Measurements from ENCODE around the gene MIOX. TPM values are rescaled to one million over a fixed set of nuclear protein-coding genes. Genes with fewer than 3 reads are reported as not detected.

The MIOX gene
- total and polyA plus RNA-seq, 10 of the 15 experiments (the other 5 are each of a cell fraction or from before 2014, with no cell fraction given), result 0.10 to 0.31 TPM; not detected in 8

DNA sequence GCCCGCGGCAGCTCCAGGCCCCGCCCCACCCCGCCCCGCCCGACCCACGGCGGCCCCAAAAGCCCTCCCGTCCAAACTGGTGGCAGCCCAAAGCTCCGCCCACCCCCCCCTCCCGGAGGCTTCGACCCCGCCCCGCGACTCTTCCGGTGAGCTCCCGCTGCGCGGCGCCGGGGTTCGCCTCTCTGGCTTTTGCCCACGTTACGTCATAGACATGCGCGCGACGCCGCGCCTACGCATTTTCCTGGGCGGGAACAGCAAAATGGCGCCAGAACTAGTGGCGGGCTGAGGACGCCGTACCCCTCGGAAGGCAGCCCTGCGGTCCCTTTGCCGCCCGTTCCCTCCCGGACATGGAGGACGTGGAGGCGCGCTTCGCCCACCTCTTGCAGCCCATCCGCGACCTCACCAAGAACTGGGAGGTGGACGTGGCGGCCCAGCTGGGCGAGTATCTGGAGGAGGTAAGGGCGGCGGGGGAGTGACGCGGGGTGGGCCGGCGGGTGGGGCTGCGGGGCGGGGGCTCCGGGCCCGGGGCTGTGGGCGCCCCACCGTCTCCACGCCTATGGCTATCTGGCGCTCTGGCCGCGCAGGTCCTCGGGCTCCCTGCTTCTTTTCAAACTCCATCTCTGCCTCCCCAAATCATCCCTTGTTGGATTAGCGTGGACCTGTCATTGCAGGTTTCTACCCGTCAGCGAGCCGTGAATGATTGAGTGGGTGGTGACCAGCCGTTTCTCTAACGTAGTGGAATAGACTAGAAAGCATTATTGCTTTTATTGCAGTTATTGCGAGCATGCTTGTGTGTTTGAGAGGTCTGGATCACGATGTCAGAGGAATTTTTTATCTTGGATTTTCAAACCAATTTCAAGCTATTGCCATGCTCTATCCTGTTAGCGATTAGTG lies 21.6 kb downstream of the MIOX start, which contains the start of gene NCAPH2 (continued):
- TF ChIP-seq, protein P1, sequence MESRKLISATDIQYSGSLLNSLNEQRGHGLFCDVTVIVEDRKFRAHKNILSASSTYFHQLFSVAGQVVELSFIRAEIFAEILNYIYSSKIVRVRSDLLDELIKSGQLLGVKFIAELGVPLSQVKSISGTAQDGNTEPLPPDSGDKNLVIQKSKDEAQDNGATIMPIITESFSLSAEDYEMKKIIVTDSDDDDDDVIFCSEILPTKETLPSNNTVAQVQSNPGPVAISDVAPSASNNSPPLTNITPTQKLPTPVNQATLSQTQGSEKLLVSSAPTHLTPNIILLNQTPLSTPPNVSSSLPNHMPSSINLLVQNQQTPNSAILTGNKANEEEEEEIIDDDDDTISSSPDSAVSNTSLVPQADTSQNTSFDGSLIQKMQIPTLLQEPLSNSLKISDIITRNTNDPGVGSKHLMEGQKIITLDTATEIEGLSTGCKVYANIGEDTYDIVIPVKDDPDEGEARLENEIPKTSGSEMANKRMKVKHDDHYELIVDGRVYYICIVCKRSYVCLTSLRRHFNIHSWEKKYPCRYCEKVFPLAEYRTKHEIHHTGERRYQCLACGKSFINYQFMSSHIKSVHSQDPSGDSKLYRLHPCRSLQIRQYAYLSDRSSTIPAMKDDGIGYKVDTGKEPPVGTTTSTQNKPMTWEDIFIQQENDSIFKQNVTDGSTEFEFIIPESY (IDR thresholded peaks at IDR 0.05), result no peak
- TF ChIP-seq MEF2A (IDR thresholded peaks at IDR 0.05; ENCODE audit: insufficient read depth, low read depth, low read length), result 0 out of 2 replicates have a peak, but pooled peaks have one; percentile 17
- peak; percentile 39; the same call in 1 of the 2 replicates for TF ChIP-seq GATAD2B (conservative IDR thresholded peaks at IDR 0.05; ENCODE audit: low read depth)
- TF ChIP-seq TBL1XR1 (IDR thresholded peaks at IDR 0.05; ENCODE audit: low read depth, low read length), result peak; percentile 40; the same call in 1 of the 2 replicates
- TF ChIP-seq SMAD1 (IDR thresholded peaks at IDR 0.05; ENCODE audit: low read depth, partially characterized antibody), result no peak
- TF ChIP-seq CBX3 (IDR thresholded peaks at IDR 0.05; ENCODE audit: borderline replicate concordance, low read depth), result no peak
- peak; percentile 16; the same call in 1 of the 2 replicates for TF ChIP-seq RAD21 (IDR thresholded peaks at IDR 0.05; ENCODE audit: insufficient read depth, low read depth, low read length)
- TF ChIP-seq NFXL1 (IDR thresholded peaks at IDR 0.05; ENCODE audit: borderline replicate concordance), result no peak
- TF ChIP-seq RBBP5 (conservative IDR thresholded peaks at IDR 0.05), result no peak
- TF ChIP-seq SREBF2 (IDR thresholded peaks at IDR 0.05; ENCODE audit: low read length), result no peak
- TF ChIP-seq STAT1 (conservative IDR thresholded peaks at IDR 0.05), result no peak
- TF ChIP-seq IRF4 (IDR thresholded peaks at IDR 0.05; ENCODE audit: low read depth, low read length), result no peak
- TF ChIP-seq MYC (IDR thresholded peaks at IDR 0.05; ENCODE audit: insufficient read depth, insufficient read length, insufficient replicate concordance, low read length, severe bottlenecking), result no peak
- TF ChIP-seq ZNF622 (IDR thresholded peaks at IDR 0.05), result no peak
- TF ChIP-seq TARDBP (IDR thresholded peaks at IDR 0.05; ENCODE audit: borderline replicate concordance), result peak; percentile 65; the same call in 1 of the 2 replicates
- TF ChIP-seq, protein P2, sequence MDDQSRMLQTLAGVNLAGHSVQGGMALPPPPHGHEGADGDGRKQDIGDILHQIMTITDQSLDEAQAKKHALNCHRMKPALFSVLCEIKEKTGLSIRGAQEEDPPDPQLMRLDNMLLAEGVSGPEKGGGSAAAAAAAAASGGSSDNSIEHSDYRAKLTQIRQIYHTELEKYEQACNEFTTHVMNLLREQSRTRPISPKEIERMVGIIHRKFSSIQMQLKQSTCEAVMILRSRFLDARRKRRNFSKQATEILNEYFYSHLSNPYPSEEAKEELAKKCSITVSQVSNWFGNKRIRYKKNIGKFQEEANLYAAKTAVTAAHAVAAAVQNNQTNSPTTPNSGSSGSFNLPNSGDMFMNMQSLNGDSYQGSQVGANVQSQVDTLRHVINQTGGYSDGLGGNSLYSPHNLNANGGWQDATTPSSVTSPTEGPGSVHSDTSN (IDR thresholded peaks at IDR 0.05; ENCODE audit: insufficient replicate concordance, low read depth, low read length), result peak; percentile 84
- no peak for TF ChIP-seq CEBPB (IDR thresholded peaks at IDR 0.05; ENCODE audit: borderline replicate concordance in 1 of 2, low read depth in 2 of 2, low read length in 2 of 2)
- TF ChIP-seq POU2F2 (IDR thresholded peaks at IDR 0.05; ENCODE audit: borderline replicate concordance, low read depth, low read length), result peak; percentile 63; the same call in 2 of the 3 replicates
- peak; percentile 51 for TF ChIP-seq MXI1 (IDR thresholded peaks at IDR 0.05; ENCODE audit: low read depth, low read length)
- TF ChIP-seq, protein P3, sequence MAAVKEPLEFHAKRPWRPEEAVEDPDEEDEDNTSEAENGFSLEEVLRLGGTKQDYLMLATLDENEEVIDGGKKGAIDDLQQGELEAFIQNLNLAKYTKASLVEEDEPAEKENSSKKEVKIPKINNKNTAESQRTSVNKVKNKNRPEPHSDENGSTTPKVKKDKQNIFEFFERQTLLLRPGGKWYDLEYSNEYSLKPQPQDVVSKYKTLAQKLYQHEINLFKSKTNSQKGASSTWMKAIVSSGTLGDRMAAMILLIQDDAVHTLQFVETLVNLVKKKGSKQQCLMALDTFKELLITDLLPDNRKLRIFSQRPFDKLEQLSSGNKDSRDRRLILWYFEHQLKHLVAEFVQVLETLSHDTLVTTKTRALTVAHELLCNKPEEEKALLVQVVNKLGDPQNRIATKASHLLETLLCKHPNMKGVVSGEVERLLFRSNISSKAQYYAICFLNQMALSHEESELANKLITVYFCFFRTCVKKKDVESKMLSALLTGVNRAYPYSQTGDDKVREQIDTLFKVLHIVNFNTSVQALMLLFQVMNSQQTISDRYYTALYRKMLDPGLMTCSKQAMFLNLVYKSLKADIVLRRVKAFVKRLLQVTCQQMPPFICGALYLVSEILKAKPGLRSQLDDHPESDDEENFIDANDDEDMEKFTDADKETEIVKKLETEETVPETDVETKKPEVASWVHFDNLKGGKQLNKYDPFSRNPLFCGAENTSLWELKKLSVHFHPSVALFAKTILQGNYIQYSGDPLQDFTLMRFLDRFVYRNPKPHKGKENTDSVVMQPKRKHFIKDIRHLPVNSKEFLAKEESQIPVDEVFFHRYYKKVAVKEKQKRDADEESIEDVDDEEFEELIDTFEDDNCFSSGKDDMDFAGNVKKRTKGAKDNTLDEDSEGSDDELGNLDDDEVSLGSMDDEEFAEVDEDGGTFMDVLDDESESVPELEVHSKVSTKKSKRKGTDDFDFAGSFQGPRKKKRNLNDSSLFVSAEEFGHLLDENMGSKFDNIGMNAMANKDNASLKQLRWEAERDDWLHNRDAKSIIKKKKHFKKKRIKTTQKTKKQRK (IDR thresholded peaks at IDR 0.05; ENCODE audit: low read depth, low read length), result no peak
- TF ChIP-seq ZNF274 (IDR thresholded peaks at IDR 0.05; ENCODE audit: insufficient read depth, insufficient read length), result no peak
